ENCODE measurements around the gene ORMDL3. TPM values are rescaled to one million over a fixed set of nuclear protein-coding genes. Genes with fewer than 3 reads are reported as not detected.

The ORMDL3 gene
- polyA plus RNA-seq, 2 of the 4 experiments (the other 2 are of a cell fraction), result 26.9 to 52.1 TPM

GRCh38 chr17:39962642-39963220, 35.3 kb upstream of the ORMDL3 start, which contains the start of gene GSDMA:
Gene GSDMA (plus strand): TSS chr17:39963004. CDS start chr17:39965688, 2,684 bp downstream.
- WGBS (ENCODE audit: missing lambda C conversion rate), result 69% methylated on average over 4 of the region's 6 CpGs
- ATAC-seq, result no peak
- H3K27ac ChIP-seq, result no peak within 1 kb of the TSS
- no peaks in the 10 kb centered on the region for H3K4me1 ChIP-seq
- ChIA-PET POLR2A (interaction anchor here (1.0 to 2.0 kb wide), 2 partner anchors 18 to 19 kb away, joined by 3 to 4 read pairs; partner anchors contain the start of gene PSMD3), CTCF (interaction anchor here (0.9 to 13.9 kb wide), 8 partner anchors 9 to 341 kb away, joined by 3 to 405 read pairs (median 4); partner anchors contain the start of gene PSMD3)
- H3K4me3 ChIP-seq, result no peak within 1 kb of the TSS
- DNase-seq (ENCODE audit: low read depth in 1 of 2, low spot score in 1 of 2), result no peak
- H3K4me2 ChIP-seq, result no peak within 1 kb of the TSS
- TF ChIP-seq SREBF2 (IDR thresholded peaks at IDR 0.05) (no peak), HOXB13 (CRISPR knock-in tag; IDR thresholded peaks at IDR 0.05; ENCODE audit: low read depth) (no peak), NFE2L2 (conservative IDR thresholded peaks at IDR 0.05; ENCODE audit: low read length) (no peak), CEBPB (IDR thresholded peaks at IDR 0.05) (no peak), ATOH8 (CRISPR knock-in tag; IDR thresholded peaks at IDR 0.05; ENCODE audit: low read depth) (no peak), PBX3 (IDR thresholded peaks at IDR 0.05) (no peak), SMC3 (IDR thresholded peaks at IDR 0.05) (no peak), MAZ (IDR thresholded peaks at IDR 0.05; ENCODE audit: borderline replicate concordance, low read depth, low read length) (no peak), ZNF302 (CRISPR knock-in tag; IDR thresholded peaks at IDR 0.05) (no peak), NPAS2 (CRISPR knock-in tag; IDR thresholded peaks at IDR 0.05; ENCODE audit: borderline replicate concordance) (no peak), EHMT2 (IDR thresholded peaks at IDR 0.05; ENCODE audit: low read depth) (no peak), KDM1A (IDR thresholded peaks at IDR 0.05; ENCODE audit: low read depth) (no peak), MAX (IDR thresholded peaks at IDR 0.05) (no peak), E2F6 (IDR thresholded peaks at IDR 0.05; ENCODE audit: borderline replicate concordance, low read depth) (no peak)
- no peak for FAIRE-seq
- no peaks in the 10 kb centered on the region for H3K9me3 ChIP-seq

GRCh38 chr17:39960524-39961041, 33.2 kb upstream of the ORMDL3 start:
- H3K9me3 ChIP-seq, result no peaks in the 10 kb centered on the region
- no peak overlapping the region for H3K4me3 ChIP-seq
- FAIRE-seq (no peak), DNase-seq (ENCODE audit: low read depth in 1 of 2, low spot score in 1 of 2) (no peak), ATAC-seq (no peak)
- no peak overlapping the region for H3K27ac ChIP-seq
- no peak overlapping the region for H3K4me2 ChIP-seq
- 65% methylated on average over 8 of the region's 8 CpGs for WGBS (ENCODE audit: missing lambda C conversion rate)
- ChIA-PET CTCF (interaction anchor here (1.1 to 13.9 kb wide), 4 partner anchors 14 to 339 kb away, joined by 3 to 405 read pairs (median 9); partner anchors contain the start of gene PSMD3), POLR2A (interaction anchor here (5.6 kb wide), 1 partner anchor 20 kb away, joined by 43 read pairs; the partner anchor contains the start of gene PSMD3)
- no peaks in the 10 kb centered on the region for H3K4me1 ChIP-seq
- TF ChIP-seq NPAS2 (CRISPR knock-in tag; IDR thresholded peaks at IDR 0.05; ENCODE audit: borderline replicate concordance), result no peak
- TF ChIP-seq ZSCAN20 (CRISPR knock-in tag; IDR thresholded peaks at IDR 0.05), result no peak
- TF ChIP-seq NFE2L2 (conservative IDR thresholded peaks at IDR 0.05; ENCODE audit: low read length), result no peak
- no peak for TF ChIP-seq RAD21 (conservative IDR thresholded peaks at IDR 0.05 in 1 of 2, IDR thresholded peaks at IDR 0.05 in 1 of 2)
- no peak for TF ChIP-seq RCOR1 (IDR thresholded peaks at IDR 0.05; ENCODE audit: low read depth, low read length)
- no peak for TF ChIP-seq HOXA7 (CRISPR knock-in tag; IDR thresholded peaks at IDR 0.05)
- TF ChIP-seq MYC (IDR thresholded peaks at IDR 0.05; ENCODE audit: borderline replicate concordance, low read length), result no peak
- no peak for TF ChIP-seq GATA3 (IDR thresholded peaks at IDR 0.05; ENCODE audit: borderline replicate concordance)
- no peak for TF ChIP-seq EHF (CRISPR knock-in tag; IDR thresholded peaks at IDR 0.05)
- no peak for TF ChIP-seq ATOH8 (CRISPR knock-in tag; IDR thresholded peaks at IDR 0.05; ENCODE audit: low read depth)
- TF ChIP-seq FOXS1 (CRISPR knock-in tag; IDR thresholded peaks at IDR 0.05), result no peak
- TF ChIP-seq SMC3 (IDR thresholded peaks at IDR 0.05), result no peak
- TF ChIP-seq TP53 (CRISPR knock-in tag; IDR thresholded peaks at IDR 0.05), result no peak
- no peak for TF ChIP-seq SREBF2 (IDR thresholded peaks at IDR 0.05)
- no peak for TF ChIP-seq BCL3 (IDR thresholded peaks at IDR 0.05)
- TF ChIP-seq REST (IDR thresholded peaks at IDR 0.05), result no peak
- TF ChIP-seq E2F6 (IDR thresholded peaks at IDR 0.05; ENCODE audit: borderline replicate concordance, low read depth), result no peak

Measured in A549 (cell line).